ENCODE data around the gene IKBKE. TPM values are rescaled to one million over a fixed set of nuclear protein-coding genes. Genes with fewer than 3 reads are reported as not detected.

Gene IKBKE
- total and polyA plus RNA-seq, 10 of the 15 experiments (the other 5 are each of a cell fraction or from before 2014, with no cell fraction given): 12.8 to 35.1 (median 23.1) TPM

DNA sequence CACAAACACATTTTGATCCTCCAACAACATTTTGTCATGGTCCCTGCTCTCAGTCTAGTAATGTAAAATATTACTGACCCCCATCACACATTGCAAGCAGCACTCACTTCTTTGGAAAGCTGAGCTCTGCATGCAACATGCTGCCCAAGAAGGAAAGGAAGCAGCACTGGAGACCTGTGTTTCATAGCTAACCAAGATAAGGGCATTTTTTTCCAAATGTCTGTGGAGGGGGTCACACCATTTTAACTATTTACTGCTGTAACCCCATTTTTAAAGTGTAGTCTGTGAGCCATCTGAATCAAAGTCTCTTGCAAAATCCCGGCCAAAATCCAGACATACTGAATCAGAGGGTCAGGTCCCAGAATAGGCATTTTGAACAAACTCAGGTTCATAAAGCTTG, 32.5 kb downstream of the IKBKE start (continued):
- TF ChIP-seq, protein P1, sequence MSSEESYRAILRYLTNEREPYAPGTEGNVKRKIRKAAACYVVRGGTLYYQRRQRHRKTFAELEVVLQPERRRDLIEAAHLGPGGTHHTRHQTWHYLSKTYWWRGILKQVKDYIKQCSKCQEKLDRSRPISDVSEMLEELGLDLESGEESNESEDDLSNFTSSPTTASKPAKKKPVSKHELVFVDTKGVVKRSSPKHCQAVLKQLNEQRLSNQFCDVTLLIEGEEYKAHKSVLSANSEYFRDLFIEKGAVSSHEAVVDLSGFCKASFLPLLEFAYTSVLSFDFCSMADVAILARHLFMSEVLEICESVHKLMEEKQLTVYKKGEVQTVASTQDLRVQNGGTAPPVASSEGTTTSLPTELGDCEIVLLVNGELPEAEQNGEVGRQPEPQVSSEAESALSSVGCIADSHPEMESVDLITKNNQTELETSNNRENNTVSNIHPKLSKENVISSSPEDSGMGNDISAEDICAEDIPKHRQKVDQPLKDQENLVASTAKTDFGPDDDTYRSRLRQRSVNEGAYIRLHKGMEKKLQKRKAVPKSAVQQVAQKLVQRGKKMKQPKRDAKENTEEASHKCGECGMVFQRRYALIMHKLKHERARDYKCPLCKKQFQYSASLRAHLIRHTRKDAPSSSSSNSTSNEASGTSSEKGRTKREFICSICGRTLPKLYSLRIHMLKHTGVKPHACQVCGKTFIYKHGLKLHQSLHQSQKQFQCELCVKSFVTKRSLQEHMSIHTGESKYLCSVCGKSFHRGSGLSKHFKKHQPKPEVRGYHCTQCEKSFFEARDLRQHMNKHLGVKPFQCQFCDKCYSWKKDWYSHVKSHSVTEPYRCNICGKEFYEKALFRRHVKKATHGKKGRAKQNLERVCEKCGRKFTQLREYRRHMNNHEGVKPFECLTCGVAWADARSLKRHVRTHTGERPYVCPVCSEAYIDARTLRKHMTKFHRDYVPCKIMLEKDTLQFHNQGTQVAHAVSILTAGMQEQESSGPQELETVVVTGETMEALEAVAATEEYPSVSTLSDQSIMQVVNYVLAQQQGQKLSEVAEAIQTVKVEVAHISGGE (CRISPR knock-in tag; IDR thresholded peaks at IDR 0.05): no peak
- TF ChIP-seq ATF7 (IDR thresholded peaks at IDR 0.05; ENCODE audit: low read depth) (no peak), ZBED1 (IDR thresholded peaks at IDR 0.05; ENCODE audit: borderline replicate concordance) (no peak), SMC3 (IDR thresholded peaks at IDR 0.05; ENCODE audit: borderline replicate concordance, low read length) (no peak), RB1 (IDR thresholded peaks at IDR 0.05; ENCODE audit: borderline replicate concordance) (no peak)
- TF ChIP-seq, protein P2, sequence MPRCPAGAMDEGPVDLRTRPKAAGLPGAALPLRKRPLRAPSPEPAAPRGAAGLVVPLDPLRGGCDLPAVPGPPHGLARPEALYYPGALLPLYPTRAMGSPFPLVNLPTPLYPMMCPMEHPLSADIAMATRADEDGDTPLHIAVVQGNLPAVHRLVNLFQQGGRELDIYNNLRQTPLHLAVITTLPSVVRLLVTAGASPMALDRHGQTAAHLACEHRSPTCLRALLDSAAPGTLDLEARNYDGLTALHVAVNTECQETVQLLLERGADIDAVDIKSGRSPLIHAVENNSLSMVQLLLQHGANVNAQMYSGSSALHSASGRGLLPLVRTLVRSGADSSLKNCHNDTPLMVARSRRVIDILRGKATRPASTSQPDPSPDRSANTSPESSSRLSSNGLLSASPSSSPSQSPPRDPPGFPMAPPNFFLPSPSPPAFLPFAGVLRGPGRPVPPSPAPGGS (IDR thresholded peaks at IDR 0.05; ENCODE audit: borderline replicate concordance, insufficient read depth, low read depth, low read length, poor library complexity, severe bottlenecking): no peak

Measured in GM12878 (cell line).